Neural cell (in vitro differentiated cells): ENCODE measurements around the gene WIF1. TPM values are rescaled to one million over a fixed set of nuclear protein-coding genes. Genes with fewer than 3 reads are reported as not detected.

Experiments
- H2AFZ ChIP-seq: fragments of 200-600, 300-800 bp; sonication (generic), shearing (Covaris generic); 2 replicates; pipeline ENCODE4 v1.6.0; 2014; ENCODE audit warnings: low read depth, mild to moderate bottlenecking, antibody characterized with exemption, low read length, moderate library complexity
- H3F3A ChIP-seq: fragments of 200-600 bp; shearing (Covaris generic); 2 replicates; pipeline ENCODE4 v1.6.1; 2016; ENCODE audit warnings: mild to moderate bottlenecking, moderate library complexity, mixed read lengths, antibody characterized with exemption, low read length; ENCODE audit not compliant: insufficient read depth, poor library complexity, severe bottlenecking
- H3K27ac ChIP-seq: fragments of 200-600, 300-800 bp; sonication (generic), shearing (Covaris generic); 2 replicates; pipeline ENCODE4 v1.5.1; 2014; ENCODE audit warnings: mild to moderate bottlenecking, low read length, moderate library complexity
- H3K27me3 ChIP-seq: fragments of 300-800, 200-600 bp; sonication (generic), shearing (Covaris generic); 2 replicates; pipeline ENCODE4 v1.6.0; 2014; ENCODE audit warnings: mild to moderate bottlenecking, low read depth, low read length, moderate library complexity; ENCODE audit not compliant: insufficient read depth
- H3K36me3 ChIP-seq: fragments of 300-800, 200-600 bp; sonication (generic), shearing (Covaris generic); 2 replicates; pipeline ENCODE4 v1.5.1; 2014; ENCODE audit warnings: mild to moderate bottlenecking, antibody characterized with exemption, low read length, moderate library complexity; ENCODE audit not compliant: insufficient read depth
- H3K4me2 ChIP-seq: fragments of 300-800, 200-600 bp; sonication (generic), shearing (Covaris generic); 2 replicates; pipeline ENCODE4 v1.6.0; 2014; ENCODE audit warnings: mild to moderate bottlenecking, low read length
- H3K4me3 ChIP-seq: fragments of 300-800, 200-600 bp; sonication (generic), shearing (Covaris generic); 2 replicates; pipeline ENCODE4 v1.5.1; 2014; ENCODE audit warnings: mild to moderate bottlenecking, low read length, moderate library complexity
- H3K79me2 ChIP-seq: fragments of 200-600 bp; shearing (Covaris generic); replicated peaks from 2 replicates; pipeline ENCODE4 v1.6.0; 2014; ENCODE audit warnings: mild to moderate bottlenecking, low read length, moderate library complexity; ENCODE audit not compliant: insufficient read depth
- H3K9ac ChIP-seq: fragments of 300-800, 200-600 bp; sonication (generic), shearing (Covaris generic); 2 replicates; pipeline ENCODE4 v1.6.1; 2016; ENCODE audit warnings: mild to moderate bottlenecking, low read length, mixed read lengths
- H3K9me2 ChIP-seq: fragments of 200-600 bp; shearing (Covaris generic); 2 replicates; pipeline ENCODE4 v1.6.1; 2016; ENCODE audit warnings: mild to moderate bottlenecking, low read length, mixed read lengths; ENCODE audit not compliant: insufficient read depth
- H3K9me3 ChIP-seq: fragments of 200-600, 300-800 bp; sonication (generic), shearing (Covaris generic); 2 replicates; pipeline ENCODE4 v1.6.1; 2016; ENCODE audit warnings: mild to moderate bottlenecking, mixed run types, low read length, moderate library complexity, mixed read lengths
- H4K20me1 ChIP-seq: fragments of 200-600 bp; shearing (Covaris generic); 2 replicates; pipeline ENCODE4 v1.6.1; 2016; ENCODE audit warnings: mild to moderate bottlenecking, mixed run types; ENCODE audit not compliant: insufficient read depth
- CTCF ChIP-seq: fragments of 450-650 bp; IDR thresholded peaks from 2 replicates; pipeline ENCODE4 v1.5.1; 2014; ENCODE audit warnings: antibody characterized with exemption, mild to moderate bottlenecking, moderate library complexity; ENCODE audit not compliant: poor library complexity, severe bottlenecking
- EP300 ChIP-seq: fragments of 450-650 bp; conservative IDR thresholded peaks from 2 replicates; pipeline ENCODE4 v1.6.1; 2014; ENCODE audit warnings: antibody characterized with exemption, mild to moderate bottlenecking, moderate library complexity; ENCODE audit not compliant: poor library complexity, severe bottlenecking
- EZH2 ChIP-seq: fragments of 200-600, 300-800 bp; shearing (Covaris generic), sonication (generic); IDR thresholded peaks from 2 replicates; pipeline ENCODE4 v1.6.1; 2014; ENCODE audit warnings: antibody characterized with exemption, low read length, borderline replicate concordance, mild to moderate bottlenecking; ENCODE audit not compliant: insufficient read depth, poor library complexity, severe bottlenecking
- MXI1 ChIP-seq: fragments of 450-650 bp; conservative IDR thresholded peaks from 2 replicates; pipeline ENCODE4 v1.6.1; 2014; ENCODE audit warnings: antibody characterized with exemption, mild to moderate bottlenecking; ENCODE audit not compliant: poor library complexity, severe bottlenecking
- POLR2AphosphoS5 ChIP-seq: IDR thresholded peaks from 2 replicates; pipeline ENCODE4 v1.6.1; 2012
- RAD21 ChIP-seq: fragments of 450-650 bp; conservative IDR thresholded peaks from 2 replicates; pipeline ENCODE4 v1.6.1; 2014; ENCODE audit warnings: antibody characterized with exemption, mild to moderate bottlenecking, moderate library complexity
- REST ChIP-seq: IDR thresholded peaks from 2 replicates; pipeline ENCODE4 v1.6.1; 2012; ENCODE audit warnings: borderline replicate concordance
- SMC3 ChIP-seq: fragments of 450-650 bp; conservative IDR thresholded peaks from 2 replicates; pipeline ENCODE4 v1.6.1; 2014; ENCODE audit warnings: antibody characterized with exemption, mild to moderate bottlenecking, moderate library complexity; ENCODE audit not compliant: poor library complexity
- TAF1 ChIP-seq: IDR thresholded peaks from 2 replicates; pipeline ENCODE4 v1.6.1; 2012; ENCODE audit warnings: low read depth
- polyA plus RNA-seq: library from polyadenylated mRNA; depleted of rRNA; stranded (reverse); fragments of >200 nt; gene quantifications from 2 replicates; pipeline ENCODE4 v1.2.3, GENCODE V29; 2014

Gene WIF1
- polyA plus RNA-seq, 1 donor from 2014 or later, result 0.77 TPM

GRCh38 chr12:65055859-65056258, 65.2 kb downstream of the WIF1 start:
- Histone ChIP-seq H3F3A (no peaks in the 10 kb centered on the region), H3K4me3 (no peak overlapping the region), H3K79me2 (no peaks in the 10 kb centered on the region), H2AFZ (no peak overlapping the region), H3K9me3 (no peaks in the 10 kb centered on the region), H3K36me3 (no peaks in the 10 kb centered on the region), H3K27ac (no peak overlapping the region), H3K4me2 (no peak overlapping the region), H3K9me2 (no peaks in the 10 kb centered on the region), H3K27me3 (no peaks in the 10 kb centered on the region), H3K9ac (no peak overlapping the region), H4K20me1 (no peaks in the 10 kb centered on the region)
- TF ChIP-seq MXI1, result no peak
- no peak for TF ChIP-seq CTCF
- no peak for TF ChIP-seq EP300
- TF ChIP-seq TAF1, result no peak
- no peak for TF ChIP-seq REST
- no peak for TF ChIP-seq POLR2AphosphoS5
- TF ChIP-seq RAD21, result no peak
- TF ChIP-seq EZH2, result no peak
- TF ChIP-seq SMC3, result no peak

- Histone ChIP-seq H3K9ac (no peak overlapping the region), H3K27ac (no peak overlapping the region), H3K4me3 (no peak overlapping the region), H3K79me2 (no peaks in the 10 kb centered on the region), H4K20me1 (no peaks in the 10 kb centered on the region), H3K27me3 (no peaks in the 10 kb centered on the region), H3F3A (no peaks in the 10 kb centered on the region), H3K4me2 (no peak overlapping the region), H2AFZ (no peak overlapping the region), H3K36me3 (no peaks in the 10 kb centered on the region), H3K9me2 (no peaks in the 10 kb centered on the region), H3K9me3 (no peaks in the 10 kb centered on the region)
- no peak for TF ChIP-seq EP300
- TF ChIP-seq RAD21, result no peak
- no peak for TF ChIP-seq EZH2
- TF ChIP-seq SMC3, result no peak
- TF ChIP-seq CTCF, result no peak
- no peak for TF ChIP-seq MXI1
- TF ChIP-seq POLR2AphosphoS5, result no peak
- TF ChIP-seq REST, result no peak
- TF ChIP-seq TAF1, result no peak
These were observed 69.9 kb downstream of the WIF1 start for GRCh38 chr12:65051218-65051617.
